Measurements from ENCODE around the gene NTN1.
A peak's percentile ranks its signal among the peaks of the same experiment; 100 is the strongest.

Gene NTN1

GRCh38 chr17:9174312-9174711 is 153.0 kb downstream of the NTN1 start:
- H3K27ac ChIP-seq (ENCODE audit: extremely low read depth, low read depth, low read length): no peak overlapping the region
- H3K9me3 ChIP-seq (ENCODE audit: control insufficient read depth, insufficient read depth, low read depth, low read length): no peaks in the 10 kb centered on the region
- no peak for TF ChIP-seq ZNF623 (tag by site-specific recombination; IDR thresholded peaks at IDR 0.05)
- peak; percentile 98 for TF ChIP-seq ZNF548 (tag by site-specific recombination; IDR thresholded peaks at IDR 0.05)
- TF ChIP-seq ZNF48 (tag by site-specific recombination; IDR thresholded peaks at IDR 0.05): no peak
- ChIA-PET POLR2A (no interaction called here), CTCF (interaction anchor here (0.7 kb wide), 1 partner anchor 279 kb away, joined by 4 read pairs; no protein-coding TSS in a partner anchor)
- H3K4me1 ChIP-seq (ENCODE audit: control insufficient read depth, insufficient read depth, low read length): no peaks in the 10 kb centered on the region
- H3K4me3 ChIP-seq (ENCODE audit: low read depth, low read length): no peak overlapping the region
- peaks cover 0 to 6% of the 10 kb centered on the region in 2 experiments; a peak in 2 of 3 replicates for H3K36me3 ChIP-seq (ENCODE audit: control insufficient read depth in 2 of 2, insufficient read depth in 1 of 2, low read length in 2 of 2)

GRCh38 chr17:9174779-9175574 is 153.7 kb downstream of the NTN1 start:
- Histone ChIP-seq H3K4me3 (ENCODE audit: low read depth, low read length) (no peak overlapping the region), H3K27ac (ENCODE audit: extremely low read depth, low read depth, low read length) (no peak overlapping the region), H3K4me1 (ENCODE audit: control insufficient read depth, insufficient read depth, low read length) (no peaks in the 10 kb centered on the region), H3K9me3 (ENCODE audit: control insufficient read depth, insufficient read depth, low read depth, low read length) (no peaks in the 10 kb centered on the region), H3K36me3 (ENCODE audit: control insufficient read depth in 2 of 2, insufficient read depth in 1 of 2, low read length in 2 of 2) (peaks cover 0 to 6% of the 10 kb centered on the region in 2 experiments; a peak in 2 of 3 replicates)
- CTCF ChIA-PET: interaction anchor here (0.7 kb wide), 1 partner anchor 279 kb away, joined by 4 read pairs; no protein-coding TSS in a partner anchor
- POLR2A ChIA-PET: no interaction called here
- no peak for TF ChIP-seq YY1 (tag by site-specific recombination; IDR thresholded peaks at IDR 0.05)
- TF ChIP-seq ZNF701 (tag by site-specific recombination; IDR thresholded peaks at IDR 0.05): no peak
- peak; percentile 98 for TF ChIP-seq ZNF157 (tag by site-specific recombination; IDR thresholded peaks at IDR 0.05)
- TF ChIP-seq GLI2 (tag by site-specific recombination; IDR thresholded peaks at IDR 0.05; ENCODE audit: borderline replicate concordance, low read depth): no peak

GRCh38 chr17:9175700-9176467 is 154.6 kb downstream of the NTN1 start:
- no peak overlapping the region for H3K27ac ChIP-seq (ENCODE audit: extremely low read depth, low read depth, low read length)
- H3K4me1 ChIP-seq (ENCODE audit: control insufficient read depth, insufficient read depth, low read length): no peaks in the 10 kb centered on the region
- H3K36me3 ChIP-seq (ENCODE audit: control insufficient read depth in 2 of 2, insufficient read depth in 1 of 2, low read length in 2 of 2): peaks cover 0 to 6% of the 10 kb centered on the region in 2 experiments; a peak in 2 of 3 replicates
- H3K9me3 ChIP-seq (ENCODE audit: control insufficient read depth, insufficient read depth, low read depth, low read length): no peaks in the 10 kb centered on the region
- CTCF ChIA-PET: interaction anchor here (0.6 to 0.7 kb wide), 2 partner anchors 114 to 181 kb away, joined by 3 read pairs; no protein-coding TSS in a partner anchor
- no peak for TF ChIP-seq ZNF76 (tag by site-specific recombination; IDR thresholded peaks at IDR 0.05; ENCODE audit: borderline replicate concordance, low read depth)
- peak; percentile 87 for TF ChIP-seq ZFHX2 (tag by site-specific recombination; conservative IDR thresholded peaks at IDR 0.05)
- TF ChIP-seq ZNF155 (tag by site-specific recombination; IDR thresholded peaks at IDR 0.05): no peak
- TF ChIP-seq EGR2 (tag by site-specific recombination; IDR thresholded peaks at IDR 0.05; ENCODE audit: low read depth): peak; percentile 88
- TF ChIP-seq FEZF1 (tag by site-specific recombination; IDR thresholded peaks at IDR 0.05): no peak
- TF ChIP-seq ZNF843 (tag by site-specific recombination; IDR thresholded peaks at IDR 0.05): no peak
- no peak overlapping the region for H3K4me3 ChIP-seq (ENCODE audit: low read depth, low read length)
- POLR2A ChIA-PET: no interaction called here

GRCh38 chr17:9177212-9177611 is 155.9 kb downstream of the NTN1 start:
- ChIA-PET POLR2A (no interaction called here), CTCF (no interaction called here)
- TF ChIP-seq BCL11A (tag by site-specific recombination; IDR thresholded peaks at IDR 0.05; ENCODE audit: low read depth) (no peak), ZNF560 (tag by site-specific recombination; IDR thresholded peaks at IDR 0.05; ENCODE audit: borderline replicate concordance) (no peak), GFI1B (tag by site-specific recombination; IDR thresholded peaks at IDR 0.05) (no peak), ZNF157 (tag by site-specific recombination; IDR thresholded peaks at IDR 0.05) (no peak), OSR2 (tag by site-specific recombination; IDR thresholded peaks at IDR 0.05) (no peak), ZBTB8A (tag by site-specific recombination; IDR thresholded peaks at IDR 0.05) (no peak), ZNF670 (tag by site-specific recombination; IDR thresholded peaks at IDR 0.05; ENCODE audit: low read depth) (no peak), ZNF701 (tag by site-specific recombination; IDR thresholded peaks at IDR 0.05) (no peak), ZNF514 (tag by site-specific recombination; IDR thresholded peaks at IDR 0.05) (no peak), ZNF391 (tag by site-specific recombination; IDR thresholded peaks at IDR 0.05; ENCODE audit: borderline replicate concordance, low read depth) (no peak), SP3 (tag by site-specific recombination; IDR thresholded peaks at IDR 0.05) (no peak), ZNF148 (tag by site-specific recombination; IDR thresholded peaks at IDR 0.05; ENCODE audit: borderline replicate concordance) (no peak), ZBTB17 (tag by site-specific recombination; IDR thresholded peaks at IDR 0.05) (no peak), ZNF510 (tag by site-specific recombination; IDR thresholded peaks at IDR 0.05; ENCODE audit: insufficient replicate concordance) (no peak), ZNF747 (tag by site-specific recombination; IDR thresholded peaks at IDR 0.05) (no peak)
- Histone ChIP-seq H3K4me1 (ENCODE audit: control insufficient read depth, insufficient read depth, low read length) (no peaks in the 10 kb centered on the region), H3K36me3 (ENCODE audit: control insufficient read depth in 2 of 2, insufficient read depth in 1 of 2, low read length in 2 of 2) (peaks cover 0 to 15% of the 10 kb centered on the region in 2 experiments; a peak in 2 of 3 replicates), H3K9me3 (ENCODE audit: control insufficient read depth, insufficient read depth, low read depth, low read length) (no peaks in the 10 kb centered on the region), H3K27ac (ENCODE audit: extremely low read depth, low read depth, low read length) (no peak overlapping the region), H3K4me3 (ENCODE audit: low read depth, low read length) (no peak overlapping the region)

Measured in HEK293 (cell line).